Cardiac muscle cell (in vitro differentiated cells and primary cell): ENCODE data around the gene PAM. TPM values are rescaled to one million over a fixed set of nuclear protein-coding genes. Genes with fewer than 3 reads are reported as not detected.
"Not testable (repeated sequence)": the region's sequence is repeated elsewhere in the genome, so short reads cannot be mapped to it uniquely, and the experiment has no call there.

Experiments used
- DNase-seq, 2 donors: peaks; one replicate each; pipeline versions ENCODE4 v3.0.0 to v3.0.0-alpha.2; 2010 to 2017; ENCODE audit warnings: low read depth in 1 of 2, low spot score in 1 of 2
- H3K27ac ChIP-seq: fragments of 200-600 bp; sonication (generic); 2 replicates; pipeline ENCODE4 v1.5.1; 2016
- H3K27me3 ChIP-seq: fragments of 200-600 bp; sonication (generic); 2 replicates; pipeline ENCODE4 v1.6.0; 2016; ENCODE audit warnings: control low read depth
- H3K36me3 ChIP-seq: fragments of 200-600 bp; sonication (generic); 2 replicates; pipeline ENCODE4 v1.5.1; 2016; ENCODE audit warnings: control low read depth
- H3K4me1 ChIP-seq: fragments of 200-600 bp; sonication (generic); 2 replicates; pipeline ENCODE4 v1.8.1; 2017; ENCODE audit warnings: low read depth, mild to moderate bottlenecking, mixed run types
- H3K4me3 ChIP-seq: fragments of 200-600 bp; sonication (generic); 2 replicates; pipeline ENCODE4 v1.5.1; 2016; ENCODE audit warnings: mild to moderate bottlenecking
- H3K9me3 ChIP-seq: fragments of 200-600 bp; sonication (generic); 2 replicates; pipeline ENCODE4 v1.5.1; 2017; ENCODE audit warnings: low read depth, mild to moderate bottlenecking, control low read depth
- polyA plus RNA-seq: library from polyadenylated mRNA; unstranded; fragments of >200 nt; fragmentation: Nextera tagmentation; extraction: Ambion mirVana; gene quantifications from 2 replicates; pipeline ENCODE4 v1.2.1, GENCODE V29; 2016
- total RNA-seq: library from RNA; depleted of rRNA; stranded (reverse); fragments of >200 nt; gene quantifications from 2 replicates; pipeline ENCODE4 v1.2.3, GENCODE V29; 2016
- TF ChIP-seq, protein P1 (sequence below): IDR thresholded peaks from 2 replicates; pipeline ENCODE4 v1.5.1; 2012; ENCODE audit warnings: low read depth, mild to moderate bottlenecking, low read length

The PAM gene
- total and polyA plus RNA-seq, 2 experiments from 2014 or later: 375 to 392 TPM

DNA sequence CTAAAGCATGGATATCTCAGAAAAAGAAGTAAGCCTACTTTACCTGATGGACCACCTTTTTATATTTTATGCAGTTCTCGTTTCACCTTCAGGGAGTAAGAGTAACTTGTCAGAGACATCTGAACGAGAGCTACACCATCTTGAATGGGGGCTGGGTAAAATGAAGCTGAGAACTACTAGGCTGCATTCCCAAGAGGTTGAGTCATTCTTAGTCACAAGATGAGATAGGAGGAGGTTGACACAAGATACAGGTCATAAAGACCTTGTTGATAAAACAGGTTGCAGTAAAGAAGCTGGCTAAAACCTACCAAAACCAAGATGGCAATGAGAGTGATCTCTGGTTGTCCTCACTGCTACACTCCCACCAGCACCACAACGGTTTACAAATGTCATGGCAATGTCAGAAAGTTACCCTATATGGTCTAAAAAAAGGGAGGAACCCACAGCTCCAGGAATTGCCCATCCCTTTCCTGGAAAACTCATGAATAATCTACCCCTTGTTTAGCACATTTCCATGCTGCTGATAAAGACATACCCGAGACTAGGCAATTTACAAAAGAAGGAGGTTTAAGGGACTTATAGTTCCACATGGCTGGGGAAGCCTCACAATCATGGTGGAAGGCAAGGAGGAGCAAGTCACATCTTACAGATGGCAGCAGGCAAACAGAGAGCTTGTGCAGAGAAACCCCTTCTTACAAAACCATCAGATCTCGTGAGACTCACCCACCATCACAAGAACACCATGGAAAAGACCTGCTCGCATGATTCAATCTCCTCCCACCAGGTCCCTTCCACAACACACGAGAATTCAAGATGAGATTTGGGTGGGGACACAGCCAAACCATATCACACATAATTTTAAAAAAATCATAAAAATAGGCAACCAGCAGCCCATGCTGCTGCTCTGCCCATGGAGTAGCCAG lies 302.4 kb downstream of the PAM start:
- peak in 1 of 2 donors; percentile 22 for DNase-seq
- Histone ChIP-seq H3K4me1 (no peaks in the 10 kb centered on the region), H3K9me3 (no peaks in the 10 kb centered on the region), H3K27ac (no peak overlapping the region), H3K36me3 (no peaks in the 10 kb centered on the region), H3K27me3 (no peaks in the 10 kb centered on the region), H3K4me3 (no peak overlapping the region)
- TF ChIP-seq, protein P1, sequence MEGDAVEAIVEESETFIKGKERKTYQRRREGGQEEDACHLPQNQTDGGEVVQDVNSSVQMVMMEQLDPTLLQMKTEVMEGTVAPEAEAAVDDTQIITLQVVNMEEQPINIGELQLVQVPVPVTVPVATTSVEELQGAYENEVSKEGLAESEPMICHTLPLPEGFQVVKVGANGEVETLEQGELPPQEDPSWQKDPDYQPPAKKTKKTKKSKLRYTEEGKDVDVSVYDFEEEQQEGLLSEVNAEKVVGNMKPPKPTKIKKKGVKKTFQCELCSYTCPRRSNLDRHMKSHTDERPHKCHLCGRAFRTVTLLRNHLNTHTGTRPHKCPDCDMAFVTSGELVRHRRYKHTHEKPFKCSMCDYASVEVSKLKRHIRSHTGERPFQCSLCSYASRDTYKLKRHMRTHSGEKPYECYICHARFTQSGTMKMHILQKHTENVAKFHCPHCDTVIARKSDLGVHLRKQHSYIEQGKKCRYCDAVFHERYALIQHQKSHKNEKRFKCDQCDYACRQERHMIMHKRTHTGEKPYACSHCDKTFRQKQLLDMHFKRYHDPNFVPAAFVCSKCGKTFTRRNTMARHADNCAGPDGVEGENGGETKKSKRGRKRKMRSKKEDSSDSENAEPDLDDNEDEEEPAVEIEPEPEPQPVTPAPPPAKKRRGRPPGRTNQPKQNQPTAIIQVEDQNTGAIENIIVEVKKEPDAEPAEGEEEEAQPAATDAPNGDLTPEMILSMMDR: no peak

DNA sequence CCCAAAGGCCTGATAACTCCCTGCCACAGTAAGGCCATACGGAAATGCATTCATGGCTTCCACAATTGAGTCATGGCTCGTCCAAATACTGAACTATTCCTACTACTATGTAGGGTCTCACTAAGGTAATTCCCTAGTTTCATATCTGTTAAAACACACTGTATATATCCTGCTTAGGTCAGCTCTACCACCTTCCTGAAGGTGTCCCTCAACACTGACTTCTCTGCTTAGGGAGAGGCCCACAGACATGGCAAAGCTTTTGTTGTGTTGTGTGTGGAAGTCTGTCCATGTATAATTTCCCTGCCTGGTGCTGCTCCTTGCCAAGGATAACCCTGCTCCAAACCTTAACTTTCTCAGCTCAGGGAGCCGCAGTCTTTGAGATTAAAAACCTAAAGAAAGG lies 304.4 kb downstream of the PAM start:
- H3K36me3 ChIP-seq: no peaks in the 10 kb centered on the region
- no peaks in the 10 kb centered on the region for H3K9me3 ChIP-seq
- H3K4me1 ChIP-seq: no peaks in the 10 kb centered on the region
- H3K27ac ChIP-seq: no peak overlapping the region
- TF ChIP-seq, protein P1: no peak
- no peak for DNase-seq
- H3K27me3 ChIP-seq: no peaks in the 10 kb centered on the region
- no peak overlapping the region for H3K4me3 ChIP-seq

DNA sequence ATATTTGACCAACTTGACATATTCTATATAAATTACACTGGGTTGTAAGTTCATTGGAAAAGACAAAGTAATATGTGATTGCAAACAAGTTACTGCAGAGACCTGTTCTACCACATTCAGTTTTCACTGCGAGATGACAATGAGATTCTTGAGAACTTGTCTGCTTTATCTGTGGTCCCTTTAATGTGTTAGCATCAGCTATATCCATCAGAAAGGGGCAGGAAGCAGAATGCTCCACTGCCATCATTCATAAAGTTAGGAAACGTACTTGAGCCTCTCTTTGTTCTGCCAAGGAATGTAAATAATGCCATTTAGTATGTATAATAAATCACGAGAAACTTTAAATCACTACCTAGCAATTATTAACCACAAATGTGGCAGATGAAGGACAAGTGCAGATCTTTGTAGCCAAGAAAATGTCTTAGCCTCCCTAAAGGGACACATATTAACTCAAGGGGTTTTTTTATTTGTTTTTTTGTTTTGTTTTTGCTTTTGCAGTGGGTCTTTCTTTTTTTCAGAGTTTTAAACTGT lies 305.4 kb downstream of the PAM start:
- TF ChIP-seq, protein P1: no peak
- no peaks in the 10 kb centered on the region for H3K4me1 ChIP-seq
- no peaks in the 10 kb centered on the region for H3K36me3 ChIP-seq
- no peak for DNase-seq
- H3K27ac ChIP-seq: no peak overlapping the region
- H3K9me3 ChIP-seq: no peaks in the 10 kb centered on the region
- H3K27me3 ChIP-seq: no peaks in the 10 kb centered on the region
- no peak overlapping the region for H3K4me3 ChIP-seq

DNA sequence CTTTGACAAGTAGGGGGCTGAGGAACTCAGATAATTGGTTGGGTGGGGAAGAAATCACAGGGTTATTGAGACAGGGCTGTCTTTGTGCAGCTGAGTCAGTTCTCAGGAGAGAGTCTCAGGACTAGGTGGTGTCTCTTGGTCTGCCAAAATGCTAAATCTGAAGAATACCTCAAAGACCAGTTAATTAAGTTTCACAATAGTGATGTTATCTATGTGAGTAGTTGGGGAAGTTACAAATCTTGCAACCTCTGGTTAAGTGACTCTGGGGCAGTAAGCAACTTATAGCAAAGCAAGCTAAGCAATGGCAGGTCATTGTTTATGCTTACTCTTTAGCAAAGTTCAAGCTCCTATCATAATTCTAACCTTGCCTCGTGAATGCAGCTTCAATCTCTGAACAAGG lies 311.2 kb downstream of the PAM start:
- no peak for DNase-seq
- H3K27ac ChIP-seq: no peak overlapping the region
- H3K27me3 ChIP-seq: no peaks in the 10 kb centered on the region
- no peak overlapping the region for H3K4me3 ChIP-seq
- TF ChIP-seq, protein P1: no peak
- no peaks in the 10 kb centered on the region for H3K9me3 ChIP-seq
- no peaks in the 10 kb centered on the region for H3K4me1 ChIP-seq
- no peaks in the 10 kb centered on the region for H3K36me3 ChIP-seq

DNA sequence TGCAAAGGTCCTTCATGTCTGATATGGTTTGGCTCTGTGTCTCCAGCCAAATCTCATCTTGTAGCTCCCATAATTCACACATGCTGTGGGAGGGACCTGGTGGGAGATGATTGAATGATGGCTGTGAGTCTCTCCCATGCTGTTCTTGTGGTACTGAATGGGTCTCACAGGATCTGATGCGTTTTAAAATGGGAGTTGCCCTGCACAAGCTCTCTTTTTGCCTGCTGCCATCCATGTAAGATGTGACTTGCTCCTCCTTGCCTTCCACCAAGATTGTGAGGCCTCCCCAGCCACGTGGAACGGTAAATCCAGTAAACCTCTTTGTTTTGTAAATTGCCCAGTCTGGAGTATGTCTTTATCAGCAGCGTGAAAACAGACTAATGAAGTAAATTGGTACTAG lies 318.4 kb downstream of the PAM start:
- H3K36me3 ChIP-seq, H3K27me3 ChIP-seq, H3K9me3 ChIP-seq, H3K4me3 ChIP-seq, H3K4me1 ChIP-seq, H3K27ac ChIP-seq, DNase-seq: not testable (repeated sequence)

DNA sequence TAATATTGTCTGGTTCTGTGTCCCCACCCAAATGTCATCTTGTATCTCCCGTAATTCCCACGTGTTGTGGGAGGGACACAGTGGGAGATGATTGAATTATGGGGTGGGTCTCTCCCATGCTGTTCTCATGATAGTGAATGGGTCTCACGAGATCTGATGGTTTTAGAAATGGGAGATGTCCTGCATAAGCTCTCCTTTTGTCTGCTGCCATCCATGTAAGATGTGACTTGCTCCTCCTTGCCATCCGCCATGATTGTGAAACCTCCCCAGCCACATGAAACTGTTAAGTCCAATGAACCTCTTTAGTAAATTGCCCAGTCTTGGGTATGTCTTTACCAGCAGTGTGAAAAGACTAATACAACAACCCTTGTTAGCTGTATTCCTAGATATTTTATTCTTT lies 320.3 kb downstream of the PAM start:
- Histone ChIP-seq H3K36me3 (no peaks in the 10 kb centered on the region), H3K27me3 (no peaks in the 10 kb centered on the region), H3K4me3 (no peak overlapping the region), H3K9me3 (no peaks in the 10 kb centered on the region), H3K4me1 (no peaks in the 10 kb centered on the region), H3K27ac (no peak overlapping the region)
- TF ChIP-seq, protein P1: no peak
- no peak for DNase-seq
